Activated B cell treated with CpG ODN at 0.5 μM for 24 hours (primary cell): ENCODE data around the gene ADARB2. TPM values are rescaled to one million over a fixed set of nuclear protein-coding genes. Genes with fewer than 3 reads are reported as not detected.

Experiments
- ATAC-seq: fragments of 200-7000 bp; cut with Tn5 transposase; one replicate; pipeline ENCODE4 v1.10.0; 2021; ENCODE audit warnings: low read depth, mild to moderate bottlenecking, moderate library complexity
- CTCF ChIA-PET: fragments of 350-600 bp; sonication (Branson Sonifier 250); formaldehyde crosslinking; loops from one replicate; lab custom pipeline; 2021; ENCODE audit warnings: antibody characterized with exemption; lab: Charles Lee
- POLR2A ChIA-PET: fragments of 350-600 bp; sonication (Branson Sonifier 250); formaldehyde crosslinking; loops from one replicate; lab custom pipeline; 2021; ENCODE audit warnings: antibody characterized with exemption; lab: Charles Lee
- DNase-seq: peaks from one replicate; pipeline ENCODE4 v3.0.0; 2022
- H3K27ac Mint-ChIP-seq: one replicate; pipeline ENCODE4 v1.8.0; 2020; ENCODE audit warnings: mixed read lengths
- H3K27me3 Mint-ChIP-seq: one replicate; pipeline ENCODE4 v1.8.0; 2021; ENCODE audit warnings: mixed read lengths
- H3K36me3 Mint-ChIP-seq: one replicate; pipeline ENCODE4 v1.8.0; 2021; ENCODE audit warnings: low read depth, mixed read lengths
- H3K4me1 Mint-ChIP-seq: one replicate; pipeline ENCODE4 v1.8.0; 2021; ENCODE audit warnings: mixed read lengths
- H3K4me3 Mint-ChIP-seq: one replicate; pipeline ENCODE4 v1.8.0; 2020; ENCODE audit warnings: mild to moderate bottlenecking, mixed read lengths
- H3K9me3 Mint-ChIP-seq: one replicate; pipeline ENCODE4 v1.8.0; 2020; ENCODE audit warnings: mixed read lengths
- CTCF ChIP-seq: fragments of 200-600 bp; IDR thresholded peaks from one replicate; pipeline ENCODE4 v1.8.0; 2022; ENCODE audit warnings: antibody characterized with exemption, mild to moderate bottlenecking
- intact Hi-C: fragments of 100-400 bp; cut with micrococcal nuclease; formaldehyde crosslinking; loops from one replicate; pipeline ENCODE4 v1.15.1; 2024
- total RNA-seq: library from RNA; stranded (reverse); gene quantifications from 2 replicates; pipeline ENCODE4 v1.2.3, GENCODE V29; 2022

ADARB2 gene
- total RNA-seq, 1 donor from 2014 or later, result 0.11 TPM

DNA sequence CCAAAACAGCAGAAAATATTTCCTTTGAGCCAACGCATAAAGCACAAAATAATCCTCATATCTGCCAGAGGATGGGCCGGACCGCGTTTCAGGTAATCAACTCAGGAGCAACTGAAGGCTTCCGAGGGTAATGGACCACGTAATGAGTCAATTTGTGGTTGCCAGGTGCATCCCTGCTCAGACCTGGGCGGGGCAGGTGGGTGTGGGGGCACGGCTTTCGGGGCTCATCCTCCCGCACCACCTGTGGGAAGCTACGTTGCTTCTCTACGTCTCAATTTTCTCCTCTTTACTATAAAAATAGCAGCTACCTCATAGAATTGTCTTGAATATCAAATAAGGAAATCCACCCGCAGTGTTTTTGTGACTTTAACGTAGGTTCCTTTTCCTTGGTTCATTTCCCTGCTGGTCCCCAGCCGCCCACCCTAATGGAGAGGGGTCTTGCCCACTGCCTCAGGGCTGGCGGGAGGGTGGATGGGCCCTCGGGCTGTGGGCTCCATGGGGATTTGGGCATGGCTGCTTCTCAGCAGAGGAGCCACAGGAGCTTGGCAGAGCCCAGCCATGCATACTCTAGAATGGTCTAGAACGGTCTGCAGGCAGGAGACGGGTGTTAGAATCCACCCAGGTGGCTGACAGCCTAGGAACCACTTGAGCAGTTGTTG lies 324.7 kb downstream of the ADARB2 start:
- no peaks in the 10 kb centered on the region for H3K9me3 Mint-ChIP-seq
- H3K27ac Mint-ChIP-seq, result peak overlapping the region; percentile 15
- peak; percentile 60 for ATAC-seq

GRCh38 chr10:1411956-1412355 lies 325.4 kb downstream of the ADARB2 start:
- DNase-seq (no peak), ATAC-seq (no peak)
- TF ChIP-seq CTCF, result no peak
- ChIA-PET POLR2A (no interaction called here), CTCF (no interaction called here)
- intact Hi-C loops, result no loop called here
- no peak overlapping the region for H3K27ac Mint-ChIP-seq
- H3K9me3 Mint-ChIP-seq, result no peaks in the 10 kb centered on the region
- H3K4me1 Mint-ChIP-seq, result peaks cover 17% of the 10 kb centered on the region
- no peak overlapping the region for H3K4me3 Mint-ChIP-seq
- H3K36me3 Mint-ChIP-seq, result no peaks in the 10 kb centered on the region
- H3K27me3 Mint-ChIP-seq, result peaks cover 32% of the 10 kb centered on the region

More for the DNA sequence above, 324.7 kb downstream of the ADARB2 start:
- ChIA-PET CTCF (no interaction called here), POLR2A (no interaction called here)
- no peak for DNase-seq
- intact Hi-C loops, result no loop called here
- Mint-ChIP-seq H3K4me1 (peaks cover 20% of the 10 kb centered on the region), H3K36me3 (no peaks in the 10 kb centered on the region), H3K27me3 (peaks cover 32% of the 10 kb centered on the region), H3K4me3 (no peak overlapping the region)
- TF ChIP-seq CTCF, result no peak

DNA sequence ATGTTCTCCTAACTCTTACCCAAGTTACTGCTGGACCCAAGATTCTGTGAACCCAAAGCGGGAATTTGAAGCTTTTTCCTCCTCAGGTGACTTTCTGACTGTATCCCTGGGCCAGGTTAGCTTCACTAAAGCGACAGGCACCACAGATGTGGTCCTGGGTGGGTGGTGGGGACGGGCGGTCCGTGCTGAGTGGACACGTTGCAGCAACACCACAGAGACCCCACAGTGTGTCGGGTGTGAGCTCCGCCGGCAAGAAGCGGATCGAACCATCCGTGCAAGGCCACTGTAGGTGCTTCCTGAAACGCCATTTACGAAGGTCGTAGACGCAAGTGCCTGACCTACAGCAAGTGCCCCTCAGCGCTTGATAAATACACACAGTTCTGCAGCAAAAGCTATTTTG lies 325.9 kb downstream of the ADARB2 start:
- Mint-ChIP-seq H3K27ac (no peak overlapping the region), H3K27me3 (peaks cover 32% of the 10 kb centered on the region), H3K4me1 (peaks cover 14% of the 10 kb centered on the region), H3K4me3 (no peak overlapping the region), H3K9me3 (no peaks in the 10 kb centered on the region), H3K36me3 (no peaks in the 10 kb centered on the region)
- ATAC-seq (no peak), DNase-seq (no peak)
- intact Hi-C loops, result no loop called here
- ChIA-PET CTCF (no interaction called here), POLR2A (no interaction called here)
- no peak for TF ChIP-seq CTCF

GRCh38 chr10:1410469-1411395 lies 326.6 kb downstream of the ADARB2 start:
- Mint-ChIP-seq H3K4me1 (peaks cover 14% of the 10 kb centered on the region), H3K27ac (no peak overlapping the region), H3K27me3 (peaks cover 35% of the 10 kb centered on the region), H3K36me3 (no peaks in the 10 kb centered on the region), H3K4me3 (no peak overlapping the region), H3K9me3 (no peaks in the 10 kb centered on the region)
- no peak for DNase-seq
- ChIA-PET POLR2A (no interaction called here), CTCF (no interaction called here)
- no peak for ATAC-seq
- no peak for TF ChIP-seq CTCF
- intact Hi-C loops, result no loop called here

- H3K4me3 Mint-ChIP-seq, result no peak overlapping the region
- H3K27me3 Mint-ChIP-seq, result peaks cover 37% of the 10 kb centered on the region
- peaks cover 14% of the 10 kb centered on the region for H3K4me1 Mint-ChIP-seq
- H3K9me3 Mint-ChIP-seq, result no peaks in the 10 kb centered on the region
- TF ChIP-seq CTCF, result no peak
- peak overlapping the region; percentile 63 for H3K27ac Mint-ChIP-seq
- no peaks in the 10 kb centered on the region for H3K36me3 Mint-ChIP-seq
- DNase-seq, result no peak
- ATAC-seq, result no peak
- CTCF ChIA-PET, result no interaction called here
- POLR2A ChIA-PET, result no interaction called here
- intact Hi-C loops, result no loop called here
Measured at GRCh38 chr10:1410032-1410431, 327.3 kb downstream of the ADARB2 start.
